LNCAP (cell line): ENCODE results near the gene SLC13A3.

Experiments used
- CTCF ChIP-seq: fragments of 450-650 bp; IDR thresholded peaks from 2 replicates; pipeline ENCODE4 v1.5.1; 2017; ENCODE audit warnings: mild to moderate bottlenecking

Gene SLC13A3

GRCh38 chr20:46584508-46584907 is 66.8 kb downstream of the SLC13A3 start:
- TF ChIP-seq CTCF = no peak

DNA sequence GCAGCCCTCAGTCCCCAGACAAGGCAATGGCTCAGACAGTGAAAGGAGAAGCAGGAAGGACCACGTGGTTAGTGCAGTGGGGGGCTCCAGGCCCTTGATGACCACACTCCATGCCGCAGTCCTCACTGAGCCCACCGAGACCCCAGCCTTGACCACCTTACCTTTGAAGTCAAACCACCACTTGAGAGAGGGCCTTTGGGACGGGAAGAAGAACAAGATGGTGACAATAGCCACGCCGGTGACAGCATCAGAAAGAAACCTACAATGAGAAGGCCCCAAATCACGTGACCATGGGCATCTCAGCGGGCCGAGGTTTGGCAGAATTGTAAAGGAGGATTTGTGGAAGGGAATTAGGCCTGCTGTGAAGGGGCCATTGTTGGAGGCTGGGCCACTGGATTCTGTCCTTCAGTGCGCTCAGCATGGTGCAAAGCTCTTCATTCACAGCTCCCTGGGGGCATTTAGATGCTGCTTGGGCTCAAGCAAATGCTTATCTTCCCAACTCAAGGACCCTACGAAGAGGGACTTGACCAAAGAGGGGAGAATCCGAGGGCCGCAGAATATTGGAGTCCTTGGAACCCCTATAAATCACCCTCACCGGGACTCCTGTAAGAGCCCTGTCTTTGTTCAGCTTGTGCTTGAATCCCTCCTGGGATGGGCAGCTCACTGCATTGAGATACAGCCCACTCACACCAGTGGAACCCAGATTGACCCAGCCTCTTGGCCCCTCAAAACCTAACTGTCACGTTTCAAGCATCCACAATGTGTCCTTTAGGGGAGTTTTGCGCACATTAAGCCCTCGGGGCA is 67.6 kb downstream of the SLC13A3 start:
- no peak for TF ChIP-seq CTCF

DNA sequence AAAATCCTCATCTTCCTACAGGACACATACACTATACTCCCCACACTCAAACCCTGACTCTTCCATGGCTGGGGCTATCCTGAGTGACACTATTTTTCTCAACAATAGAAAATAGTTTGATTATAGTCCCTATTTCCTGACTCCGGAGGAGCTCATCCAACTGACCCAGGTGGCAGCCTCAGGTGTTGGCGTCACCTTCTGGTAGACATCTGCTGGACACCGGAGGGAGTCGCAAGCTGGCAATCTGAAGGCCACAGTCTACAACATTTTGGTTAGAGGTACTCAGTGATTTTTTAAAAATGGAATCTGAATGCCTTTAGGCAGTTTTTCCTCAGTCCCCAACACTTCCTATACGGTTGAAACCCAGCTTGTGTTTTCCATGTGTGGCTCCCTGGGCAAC is 68.6 kb downstream of the SLC13A3 start:
- TF ChIP-seq CTCF = no peak

DNA sequence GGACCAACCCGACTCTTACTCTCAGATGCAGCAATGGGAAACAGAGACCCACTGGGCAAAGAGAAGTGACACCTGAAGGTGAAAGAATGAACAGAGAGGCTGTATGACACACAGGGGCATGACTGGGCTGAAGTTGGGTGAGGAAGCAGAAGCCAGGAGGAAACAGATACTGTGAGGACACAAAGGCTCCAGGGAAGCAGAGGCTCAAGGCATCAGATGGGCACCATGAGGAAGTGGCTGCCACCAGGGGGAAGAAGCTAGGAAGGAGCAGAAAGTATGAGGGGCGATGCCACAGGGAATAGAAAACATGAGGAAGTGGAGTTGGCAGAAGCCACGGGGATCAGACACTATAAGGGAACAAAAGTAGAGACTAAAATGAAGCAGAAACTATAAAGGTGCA is 69.9 kb downstream of the SLC13A3 start:
- TF ChIP-seq CTCF = no peak

- TF ChIP-seq CTCF = no peak
Measured at GRCh38 chr20:46580613-46581205, 70.5 kb downstream of the SLC13A3 start.

DNA sequence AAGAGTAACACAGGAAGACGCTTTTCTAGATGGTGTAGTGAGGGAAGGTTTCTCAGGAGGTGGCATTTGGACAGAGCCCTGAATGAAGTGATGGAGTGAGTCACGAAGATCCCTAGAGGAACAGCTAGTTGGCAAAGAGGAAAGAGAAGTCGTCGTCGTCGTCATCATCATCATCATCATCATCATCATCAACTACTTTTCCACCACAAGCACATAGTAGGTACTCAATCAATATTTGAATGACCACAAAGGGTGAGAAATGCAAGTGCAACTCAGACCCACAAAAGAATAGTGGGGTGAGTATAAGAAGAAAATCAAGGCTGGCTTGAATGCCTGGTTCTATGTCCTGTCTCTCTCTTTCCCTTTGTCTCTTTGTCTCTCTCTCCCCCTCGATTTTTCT is 72.5 kb downstream of the SLC13A3 start:
- no peak for TF ChIP-seq CTCF

DNA sequence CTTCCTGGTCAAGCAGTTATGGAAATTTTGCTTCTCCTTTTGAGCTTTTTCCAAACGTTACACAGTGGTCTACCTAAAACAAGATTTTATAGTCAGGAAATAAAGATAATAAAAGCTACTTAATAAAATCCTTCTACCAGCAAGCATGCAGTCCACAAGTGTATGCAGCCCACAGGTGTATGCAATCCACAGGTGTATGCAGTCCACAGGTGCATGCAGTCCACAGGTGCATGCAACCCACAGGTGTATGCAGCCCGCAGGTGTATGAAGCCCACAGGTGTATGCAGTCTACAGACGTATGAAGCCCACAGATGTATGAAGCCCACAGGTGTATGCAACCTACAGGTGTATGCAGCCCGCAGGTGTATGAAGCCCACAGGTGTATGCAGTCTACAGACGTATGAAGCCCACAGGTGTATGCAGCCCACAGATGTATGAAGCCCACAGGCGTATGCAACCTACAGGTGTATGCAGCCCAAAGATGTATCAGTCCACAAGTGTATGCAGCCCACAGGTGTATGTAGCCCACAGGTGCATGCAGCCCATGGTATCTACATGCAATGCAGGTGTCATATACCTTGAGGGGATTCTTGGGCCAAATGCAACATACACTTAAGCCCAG is 74.4 kb downstream of the SLC13A3 start:
- TF ChIP-seq CTCF = no peak
